Smooth muscle cell (in vitro differentiated cells): ENCODE data around the gene ZIC5. TPM values are rescaled to one million over a fixed set of nuclear protein-coding genes. Genes with fewer than 3 reads are reported as not detected.

Experiments
- DNase-seq: peaks from one replicate; lab custom pipeline; 2025; ENCODE audit not compliant: unreplicated experiment; lab: John Stamatoyannopoulos, UW
- H2AFZ ChIP-seq: fragments of 200-600 bp; sonication (generic); 2 replicates; pipeline ENCODE4 v1.6.0; 2016; ENCODE audit warnings: antibody characterized with exemption, low read depth, mild to moderate bottlenecking
- H3F3A ChIP-seq: fragments of 200-600 bp; sonication (generic); 2 replicates; pipeline ENCODE4 v1.6.0; 2017; ENCODE audit warnings: antibody characterized with exemption, low read depth
- H3K27ac ChIP-seq: fragments of 200-600 bp; sonication (generic); 2 replicates; pipeline ENCODE4 v1.5.1; 2016; ENCODE audit warnings: low read depth, mild to moderate bottlenecking
- H3K27me3 ChIP-seq: fragments of 200-600 bp; sonication (generic); 2 replicates; pipeline ENCODE4 v1.6.1; 2016; ENCODE audit warnings: low read depth, mild to moderate bottlenecking
- H3K36me3 ChIP-seq: fragments of 200-600 bp; sonication (generic); 2 replicates; pipeline ENCODE4 v1.5.1; 2016; ENCODE audit warnings: low read depth
- H3K4me1 ChIP-seq: fragments of 200-600 bp; sonication (generic); 2 replicates; pipeline ENCODE4 v1.5.1; 2016; ENCODE audit warnings: low read depth
- H3K4me2 ChIP-seq: fragments of 200-600 bp; sonication (generic); 2 replicates; pipeline ENCODE4 v1.6.0; 2016; ENCODE audit warnings: mild to moderate bottlenecking
- H3K4me3 ChIP-seq: fragments of 200-600 bp; sonication (generic); 2 replicates; pipeline ENCODE4 v1.5.1; 2016; ENCODE audit warnings: mild to moderate bottlenecking
- H3K79me2 ChIP-seq: fragments of 200-600 bp; sonication (generic); 2 replicates; pipeline ENCODE4 v1.6.0; 2016; ENCODE audit warnings: low read depth, mild to moderate bottlenecking
- H3K9ac ChIP-seq: fragments of 200-600 bp; sonication (generic); 2 replicates; pipeline ENCODE4 v1.6.0; 2016; ENCODE audit warnings: low read depth
- H3K9me3 ChIP-seq: fragments of 200-600 bp; sonication (generic); replicated peaks from 2 replicates; pipeline ENCODE4 v1.5.1; 2016; ENCODE audit warnings: low read depth
- H4K20me1 ChIP-seq: fragments of 200-600 bp; sonication (generic); 2 replicates; pipeline ENCODE4 v1.6.0; 2016; ENCODE audit warnings: low read depth
- CTCF ChIP-seq: fragments of 200-600 bp; sonication (generic); IDR thresholded peaks from 2 replicates; pipeline ENCODE4 v1.5.1; 2017; ENCODE audit warnings: borderline replicate concordance, mild to moderate bottlenecking, antibody characterized with exemption; ENCODE audit not compliant: insufficient read depth, poor library complexity, severe bottlenecking
- WGBS: methylation state at CpG from one replicate; pipeline ENCODE4 v1.1.7; 2016; ENCODE audit warnings: low lambda C conversion rate; 5-methylcytosine and 5-hydroxymethylcytosine counted together
- polyA plus RNA-seq: library from polyadenylated mRNA; unstranded; fragments of >200 nt; fragmentation: Nextera tagmentation; extraction: Ambion mirVana; gene quantifications from 2 replicates; pipeline ENCODE4 v1.2.1, GENCODE V29; 2016
- total RNA-seq: library from RNA; depleted of rRNA; stranded (reverse); fragments of >200 nt; gene quantifications from 2 replicates; pipeline ENCODE4 v1.2.3, GENCODE V29; 2014

Gene ZIC5
- total and polyA plus RNA-seq, 2 experiments from 2014 or later, result not detected

DNA sequence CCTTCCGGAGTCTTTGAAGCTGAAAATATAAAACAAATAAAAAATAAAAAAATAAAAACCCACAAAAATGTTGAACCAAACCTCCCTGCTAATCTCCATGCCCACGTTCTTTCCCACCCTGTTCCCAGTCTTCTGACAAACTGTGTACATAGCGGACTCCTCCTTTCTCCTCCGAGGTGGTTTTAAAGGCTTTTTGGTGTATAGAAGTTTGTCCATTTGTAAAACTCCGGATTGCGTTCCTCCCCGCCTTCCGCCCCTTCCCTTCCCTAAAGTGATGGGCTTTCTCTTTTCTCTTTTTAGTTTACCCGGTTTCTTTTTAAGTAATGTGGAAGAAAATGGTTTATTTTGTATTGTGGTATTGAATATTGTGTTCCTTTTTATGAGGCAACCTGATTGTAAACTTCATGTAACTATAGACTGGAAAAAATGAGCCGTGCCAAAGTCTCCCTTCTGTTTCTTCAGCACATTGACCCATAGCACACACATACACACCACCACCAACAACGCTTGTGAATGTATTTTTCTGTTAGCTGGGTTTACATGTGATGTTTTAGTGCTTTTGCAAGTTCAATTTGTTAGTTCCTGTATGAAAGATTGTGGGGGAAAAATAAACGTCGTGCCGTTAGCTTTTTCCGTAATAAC lies 14.4 kb upstream of the ZIC5 start:
- no peaks in the 10 kb centered on the region for H3F3A ChIP-seq
- H3K79me2 ChIP-seq, result no peaks in the 10 kb centered on the region
- no peaks in the 10 kb centered on the region for H4K20me1 ChIP-seq
- no peak overlapping the region for H3K4me3 ChIP-seq
- no peaks in the 10 kb centered on the region for H3K36me3 ChIP-seq
- DNase-seq, result no peak
- peaks cover 24% of the 10 kb centered on the region for H3K4me1 ChIP-seq
- WGBS, result 37% methylated on average over 15 of the region's 15 CpGs
- TF ChIP-seq CTCF, result no peak
- H3K4me2 ChIP-seq, result no peak overlapping the region
- H2AFZ ChIP-seq, result no peak overlapping the region
- H3K9ac ChIP-seq, result no peak overlapping the region
- no peak overlapping the region for H3K27ac ChIP-seq
- H3K27me3 ChIP-seq, result peaks cover 99% of the 10 kb centered on the region
- no peaks in the 10 kb centered on the region for H3K9me3 ChIP-seq

GRCh38 chr13:99985241-99985874 lies 13.8 kb upstream of the ZIC5 start:
- H3K4me3 ChIP-seq, result no peak overlapping the region
- H4K20me1 ChIP-seq, result no peaks in the 10 kb centered on the region
- under 1% methylated on average over 51 of the region's 55 CpGs for WGBS

GRCh38 chr13:99984461-99985240 lies 13.1 kb upstream of the ZIC5 start:
- 1% methylated on average over 37 of the region's 44 CpGs for WGBS
- H2AFZ ChIP-seq, result no peak overlapping the region
- H3K9ac ChIP-seq, result no peak overlapping the region
- peaks cover 24% of the 10 kb centered on the region for H3K4me1 ChIP-seq
- no peak for TF ChIP-seq CTCF
- H3K4me2 ChIP-seq, result no peak overlapping the region
- no peaks in the 10 kb centered on the region for H3K9me3 ChIP-seq
- H3F3A ChIP-seq, result no peaks in the 10 kb centered on the region
- DNase-seq, result no peak
- no peak overlapping the region for H3K4me3 ChIP-seq
- peaks cover 99% of the 10 kb centered on the region for H3K27me3 ChIP-seq
- H4K20me1 ChIP-seq, result no peaks in the 10 kb centered on the region
- no peaks in the 10 kb centered on the region for H3K36me3 ChIP-seq
- H3K27ac ChIP-seq, result no peak overlapping the region
- no peaks in the 10 kb centered on the region for H3K79me2 ChIP-seq

More at GRCh38 chr13:99985241-99985874, 13.8 kb upstream of the ZIC5 start:
- H3F3A ChIP-seq, result no peaks in the 10 kb centered on the region
- H3K4me1 ChIP-seq, result peaks cover 24% of the 10 kb centered on the region
- H3K36me3 ChIP-seq, result no peaks in the 10 kb centered on the region
- H3K79me2 ChIP-seq, result no peaks in the 10 kb centered on the region
- no peak for DNase-seq
- H3K4me2 ChIP-seq, result no peak overlapping the region
- no peak overlapping the region for H2AFZ ChIP-seq
- H3K9ac ChIP-seq, result no peak overlapping the region
- H3K9me3 ChIP-seq, result no peaks in the 10 kb centered on the region
- peaks cover 99% of the 10 kb centered on the region for H3K27me3 ChIP-seq
- H3K27ac ChIP-seq, result no peak overlapping the region
- no peak for TF ChIP-seq CTCF
